Fibroblast of skin of abdomen (primary cell): ENCODE results near the gene SP5.
"Not testable (repeated sequence)": the region's sequence is repeated elsewhere in the genome, so short reads cannot be mapped to it uniquely, and the experiment has no call there.

ENCODE experiments used
- DNase-seq: peaks from one replicate; pipeline ENCODE4 v3.0.0-alpha.2; 2013

The SP5 gene

GRCh38 chr2:170739507-170740046 lies 24.4 kb downstream of the SP5 start:
- DNase-seq: no peak

- DNase-seq: no peak
Measured at GRCh38 chr2:170740660-170741059, 25.5 kb downstream of the SP5 start.

GRCh38 chr2:170742000-170742399 lies 26.9 kb downstream of the SP5 start:
- DNase-seq: no peak

- no peak for DNase-seq
Measured at GRCh38 chr2:170742896-170743529, 27.9 kb downstream of the SP5 start.

GRCh38 chr2:170743530-170744239 lies 28.5 kb downstream of the SP5 start:
- no peak for DNase-seq

GRCh38 chr2:170744248-170745002 lies 29.3 kb downstream of the SP5 start:
- DNase-seq: no peak

- no peak for DNase-seq
Measured at GRCh38 chr2:170745305-170745704, 30.2 kb downstream of the SP5 start.

- DNase-seq: peak; percentile 77
Measured at GRCh38 chr2:170747921-170748320, 32.8 kb downstream of the SP5 start.

- not testable (repeated sequence) for DNase-seq
Measured at GRCh38 chr2:170751555-170751954, 36.4 kb downstream of the SP5 start.

GRCh38 chr2:170761572-170761971 lies 46.4 kb downstream of the SP5 start:
- DNase-seq: no peak

GRCh38 chr2:170762760-170763159 lies 47.6 kb downstream of the SP5 start:
- no peak for DNase-seq

GRCh38 chr2:170763232-170763631 lies 48.1 kb downstream of the SP5 start:
- DNase-seq: no peak

- DNase-seq: no peak
Measured at GRCh38 chr2:170764880-170765261, 49.7 kb downstream of the SP5 start.

- no peak for DNase-seq
Measured at GRCh38 chr2:170766693-170767092, 51.6 kb downstream of the SP5 start.
